Measurements from ENCODE around the gene PPFIBP2.
A peak's percentile ranks its signal among the peaks of the same experiment; 100 is the strongest.
"Not testable (repeated sequence)": the region's sequence is repeated elsewhere in the genome, so short reads cannot be mapped to it uniquely, and the experiment has no call there.

The PPFIBP2 gene

GRCh38 chr11:7500251-7500650, 13.5 kb upstream of the PPFIBP2 start:
- no peak for DNase-seq

DNA sequence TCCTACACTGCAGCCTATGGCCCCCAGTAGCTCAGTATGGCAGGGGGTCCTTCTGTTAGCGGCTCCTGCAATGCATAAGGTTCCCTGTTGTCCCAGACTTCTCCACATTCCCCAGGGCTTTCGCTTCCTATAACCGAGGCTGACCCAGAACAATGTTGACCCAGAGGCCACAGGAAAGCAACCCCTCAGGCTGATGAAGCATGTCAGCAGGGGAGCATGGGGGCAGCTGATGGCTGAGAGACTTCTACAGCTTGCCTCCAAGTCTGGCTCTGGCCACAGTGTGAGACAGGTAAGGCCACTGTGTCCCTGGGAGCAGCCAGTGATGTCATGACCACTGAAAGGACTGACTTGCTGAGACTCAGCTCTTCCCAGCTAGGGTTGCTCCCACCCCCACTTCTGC, 12.5 kb upstream of the PPFIBP2 start:
- no peak for DNase-seq

- DNase-seq = no peak
These were observed 11.9 kb upstream of the PPFIBP2 start for GRCh38 chr11:7501894-7502293.

DNA sequence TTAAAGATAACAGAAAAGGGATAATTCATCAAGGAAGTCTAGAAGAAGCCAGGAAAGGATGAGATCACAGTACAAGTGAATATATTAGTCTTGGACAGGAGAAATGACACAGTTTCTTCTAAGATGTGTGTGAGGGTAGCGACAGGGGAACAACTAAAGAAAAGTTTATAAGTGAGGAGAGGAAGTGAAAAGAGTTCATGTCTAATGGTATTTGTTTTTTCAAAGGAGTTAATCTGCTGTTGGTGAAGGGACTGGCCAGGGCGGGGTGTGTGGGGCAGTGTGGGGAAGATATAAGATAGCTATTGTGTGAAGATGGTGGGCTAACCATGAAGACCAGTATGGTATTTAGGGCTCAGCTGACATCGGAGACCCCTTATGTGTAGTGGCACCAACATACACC, 7.6 kb upstream of the PPFIBP2 start:
- no peak for DNase-seq

DNA sequence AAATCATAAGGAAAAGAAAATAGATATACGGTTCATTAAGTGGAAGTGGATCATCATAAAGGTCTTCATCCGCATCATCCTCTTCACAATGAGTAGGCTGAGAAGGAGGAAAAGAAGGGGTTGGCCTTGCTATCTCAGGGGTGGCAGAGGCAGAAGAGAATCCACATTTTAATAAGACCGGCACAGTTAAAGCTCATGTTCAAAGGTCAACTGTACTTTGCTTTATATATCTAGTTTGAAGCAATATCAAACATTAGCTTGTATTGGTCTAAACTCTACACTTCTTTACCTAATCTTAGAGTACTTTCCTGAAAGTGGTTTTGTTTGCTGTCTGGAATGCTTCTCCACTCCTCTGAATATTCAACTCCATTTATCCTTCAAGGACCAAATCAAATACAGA, 5.7 kb upstream of the PPFIBP2 start:
- DNase-seq = no peak

- no peak for DNase-seq
These were observed 3.8 kb upstream of the PPFIBP2 start for GRCh38 chr11:7509966-7510365.

DNA sequence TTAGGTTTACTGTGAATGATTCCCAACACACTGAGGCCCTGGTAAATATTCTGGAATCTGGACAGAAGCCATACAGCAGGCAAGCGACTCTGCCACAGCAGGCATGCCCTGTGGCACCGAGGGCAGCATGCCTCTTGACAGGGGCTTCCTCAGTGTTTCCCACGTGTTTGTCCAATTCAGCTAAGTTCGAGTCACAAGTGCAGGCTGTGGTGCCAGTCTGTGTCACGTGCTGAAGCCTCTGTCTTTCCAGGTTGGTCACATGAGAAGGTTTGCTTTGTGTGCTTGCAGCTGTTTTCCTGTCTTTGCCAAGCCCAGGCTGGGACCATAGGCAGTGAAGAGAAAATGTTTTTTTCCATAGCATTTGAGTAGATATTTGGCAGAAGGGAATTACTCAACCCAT, 2.4 kb upstream of the PPFIBP2 start:
- peak; percentile 81 for DNase-seq

DNA sequence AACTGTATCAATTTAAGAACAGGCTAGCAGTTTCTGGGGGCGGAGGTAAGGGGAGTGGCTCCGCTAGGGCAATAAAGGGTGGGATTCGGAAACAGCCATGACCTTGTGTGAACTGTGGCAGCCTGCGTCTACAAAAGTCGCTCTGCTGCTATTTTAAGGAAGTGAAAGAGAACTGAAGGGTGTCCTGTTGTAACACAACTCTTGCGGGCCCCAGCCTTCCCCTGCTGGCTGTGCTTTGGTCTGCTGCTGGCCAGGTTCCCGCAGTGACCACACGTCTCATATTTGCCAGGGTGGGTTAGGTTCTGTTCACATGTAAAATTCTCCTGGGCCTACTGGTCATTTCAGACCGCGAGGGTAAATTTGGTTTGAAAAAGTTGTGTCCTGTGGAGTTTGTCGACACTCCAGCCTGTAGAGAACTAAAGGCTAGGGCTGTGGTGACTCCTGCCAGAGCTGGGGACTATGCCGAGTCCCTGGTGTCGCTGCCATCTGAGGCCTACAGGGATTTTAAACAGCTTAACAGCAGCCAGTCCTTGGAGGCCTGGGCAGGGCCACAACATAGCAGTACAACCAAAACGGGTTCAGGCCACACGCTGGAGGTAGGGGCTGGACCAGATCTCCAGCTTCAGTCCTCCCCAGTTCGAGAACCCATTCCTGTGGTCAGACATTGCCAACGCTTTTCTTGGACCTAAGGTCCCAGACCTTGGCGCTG, 1.1 kb upstream of the PPFIBP2 start:
- DNase-seq = no peak

DNA sequence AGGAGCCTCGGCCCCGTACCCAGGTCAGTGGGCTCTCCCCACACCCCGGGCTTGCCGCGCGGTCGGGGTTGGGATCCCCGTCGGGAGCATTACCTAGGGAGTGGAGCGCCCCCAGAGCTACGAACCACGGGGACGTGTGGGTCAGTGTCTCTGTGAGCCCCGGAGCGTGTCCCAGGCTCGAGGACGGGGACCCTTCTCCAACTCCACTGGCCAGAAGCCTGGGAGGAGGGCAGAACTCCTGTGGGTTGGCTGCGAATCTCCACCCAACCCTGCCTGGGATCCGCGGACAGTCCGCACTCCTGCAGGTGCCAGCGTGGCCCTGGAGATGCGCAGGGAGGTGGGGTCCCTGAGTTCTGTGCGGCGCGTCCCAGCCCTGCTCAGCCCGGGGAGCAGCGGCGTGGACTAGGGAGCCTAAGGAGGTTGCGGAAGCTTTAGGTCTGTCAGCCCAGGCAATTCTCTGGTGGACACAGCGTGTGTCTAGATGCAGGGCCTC, 346 bp downstream of the PPFIBP2 start:
- no peak for DNase-seq

DNA sequence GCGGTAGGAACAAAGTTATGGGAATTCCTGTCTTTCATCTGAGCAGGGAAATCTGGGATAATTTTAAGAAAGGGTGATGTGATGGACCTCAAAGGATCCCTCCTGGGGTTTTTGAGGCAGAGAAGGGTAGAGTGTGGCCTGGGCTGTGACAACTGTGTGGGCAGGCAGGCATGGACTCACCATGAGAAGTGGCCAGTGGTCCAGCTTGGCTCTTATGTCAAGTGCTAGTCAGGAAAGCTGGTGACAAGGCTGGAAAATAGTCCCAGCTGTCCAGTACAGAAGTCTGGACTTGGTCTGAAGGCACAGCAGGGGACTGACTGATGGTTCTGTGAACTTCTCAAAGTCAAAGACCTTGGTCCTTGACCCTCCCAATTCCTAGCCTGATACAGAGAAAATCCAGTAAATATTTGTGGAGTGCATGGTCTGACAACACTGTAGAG, 1.7 kb downstream of the PPFIBP2 start:
- DNase-seq = no peak

DNA sequence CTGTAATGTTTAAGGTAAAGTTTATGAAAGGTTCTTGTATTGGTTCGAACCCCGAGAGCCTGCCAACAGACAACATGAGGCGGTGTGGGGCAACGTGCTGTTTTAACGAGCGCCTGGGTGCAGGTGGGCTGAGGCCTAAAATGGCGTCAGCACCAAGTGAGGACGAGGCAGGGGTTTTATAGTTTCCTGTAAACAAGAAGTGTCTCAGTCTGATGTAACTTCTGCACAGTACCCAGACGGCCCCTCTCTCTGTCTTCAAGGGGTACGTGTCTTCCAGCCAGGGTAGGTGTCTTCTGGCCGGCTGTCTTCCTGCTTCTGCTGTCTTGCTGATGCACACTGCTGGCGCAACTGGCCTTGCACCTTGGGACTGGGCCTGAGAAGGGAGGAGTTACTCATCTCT, 2.7 kb downstream of the PPFIBP2 start:
- no peak for DNase-seq

- not testable (repeated sequence) for DNase-seq
These were observed 3.9 kb downstream of the PPFIBP2 start for GRCh38 chr11:7517743-7518142.

- no peak for DNase-seq
These were observed 5.2 kb downstream of the PPFIBP2 start for GRCh38 chr11:7518811-7519562.

DNA sequence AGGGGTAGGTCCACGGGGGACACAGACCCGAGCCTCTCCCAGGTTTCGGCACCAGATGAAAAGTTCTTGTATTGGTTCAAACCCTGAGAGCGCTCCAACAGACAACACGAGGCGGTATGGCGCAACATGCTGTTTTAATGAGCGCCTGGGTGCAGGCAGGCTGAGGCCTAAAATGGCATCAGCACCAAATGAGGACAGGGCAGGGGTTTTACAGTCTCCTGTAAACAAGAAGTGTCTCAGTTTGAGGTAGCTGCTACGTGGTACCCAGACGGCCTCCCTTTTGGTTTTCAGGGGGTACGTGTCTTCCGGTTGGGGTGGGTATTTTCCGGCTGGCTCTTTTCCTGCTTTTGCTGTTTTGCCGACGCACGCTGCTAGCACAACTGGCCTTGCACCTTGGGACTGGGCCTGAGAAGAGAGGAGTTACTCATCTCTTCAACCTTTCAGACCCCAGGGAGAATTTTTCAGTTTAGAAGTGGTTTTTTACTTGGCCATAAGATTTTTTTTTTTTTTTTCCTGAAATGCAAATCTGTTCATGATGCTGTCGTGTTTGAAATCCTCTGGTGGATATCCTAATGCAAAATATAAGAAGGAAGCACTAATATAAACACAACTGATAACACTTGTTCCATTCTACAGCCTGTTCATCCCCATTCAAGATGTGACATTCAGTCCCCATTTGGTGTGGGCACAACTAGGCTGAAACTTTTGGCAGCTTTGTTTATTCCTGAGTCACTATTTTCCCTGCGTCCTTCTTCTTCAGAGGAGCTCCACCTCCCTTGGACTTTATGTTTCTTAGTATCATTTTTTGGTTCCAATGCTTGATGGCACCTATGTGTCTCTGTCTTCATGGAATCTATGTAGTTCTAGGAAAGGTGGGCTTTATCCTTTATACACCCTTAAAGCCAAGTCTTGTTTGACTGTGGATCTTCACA, 6.5 kb downstream of the PPFIBP2 start:
- DNase-seq = no peak

GRCh38 chr11:7520981-7521487, 7.2 kb downstream of the PPFIBP2 start:
- no peak for DNase-seq

DNA sequence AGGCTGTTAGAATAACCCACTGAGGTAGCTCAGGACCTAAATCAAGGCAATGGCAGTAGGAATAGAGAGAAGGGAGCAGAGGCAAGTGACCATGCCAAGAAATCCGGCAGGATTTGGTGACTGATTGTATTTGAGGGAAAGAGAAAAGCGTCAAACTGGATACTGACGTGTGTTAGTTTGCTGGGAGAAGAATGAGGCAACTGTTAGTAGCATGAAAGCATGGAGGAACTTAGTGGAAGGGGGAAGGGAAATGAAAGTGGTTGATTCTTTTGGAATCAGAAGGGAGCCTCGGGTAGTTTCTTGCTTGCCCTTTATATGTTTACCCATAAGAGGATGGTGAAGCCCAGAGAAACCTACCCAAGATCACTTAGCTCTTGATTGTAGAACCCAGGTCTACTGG, 8.3 kb downstream of the PPFIBP2 start:
- DNase-seq = no peak

DNA sequence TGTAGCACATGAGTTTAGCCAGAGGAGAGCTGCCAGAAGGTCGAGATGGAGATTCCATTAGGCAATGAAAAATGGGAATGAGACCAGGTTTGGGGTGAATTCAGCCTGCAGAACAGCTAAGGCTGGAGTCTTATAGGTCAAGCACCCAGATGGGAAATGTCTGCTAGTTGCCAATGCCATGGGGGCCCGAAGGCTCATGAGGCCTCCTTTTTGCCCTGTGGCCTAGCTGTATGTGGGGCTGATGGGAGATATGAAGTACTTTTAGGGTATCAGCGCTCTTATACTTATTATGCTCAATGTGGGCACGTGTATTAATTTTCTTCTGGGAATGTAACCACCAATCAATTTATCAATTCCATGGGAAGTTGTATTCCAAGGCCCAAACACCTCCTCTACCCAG, 8.7 kb downstream of the PPFIBP2 start:
- no peak for DNase-seq

- no peak for DNase-seq
These were observed 9.8 kb downstream of the PPFIBP2 start for GRCh38 chr11:7523416-7524210.

DNA sequence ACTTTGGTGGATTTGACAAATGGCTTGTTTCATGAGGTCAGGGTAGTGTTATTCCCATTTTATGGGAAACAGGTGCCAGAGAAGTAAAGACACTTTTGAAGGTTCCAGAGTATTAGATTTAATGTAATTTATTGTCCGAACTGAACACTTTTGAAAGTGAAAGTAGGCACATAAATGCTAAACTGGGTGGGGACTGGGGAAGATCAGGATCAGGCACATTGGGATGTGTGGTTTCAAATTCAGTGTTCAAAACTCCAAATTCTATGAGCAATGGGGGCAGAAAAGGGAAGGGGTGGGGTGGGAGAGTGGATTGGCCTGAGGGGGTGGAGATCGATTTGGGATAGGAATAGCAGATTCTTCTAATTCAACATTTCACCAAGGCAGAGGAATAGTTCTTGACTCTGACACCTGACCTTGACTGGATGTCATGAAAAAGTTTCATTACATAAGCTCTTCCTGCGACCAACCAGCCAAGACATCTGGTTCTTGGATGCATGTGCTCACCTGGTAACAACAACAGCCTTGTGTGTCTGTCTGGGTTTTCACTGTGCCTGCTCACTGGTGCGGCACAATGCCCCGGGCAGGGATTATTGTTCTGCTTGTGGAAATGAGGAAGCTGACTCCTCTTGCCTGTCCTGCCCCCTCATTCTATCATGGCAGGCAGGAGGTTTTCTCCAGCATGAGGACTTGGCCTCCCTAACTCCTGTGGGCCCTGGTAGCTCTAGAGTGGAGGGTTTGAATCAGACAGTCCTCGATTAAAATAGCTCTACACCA, 10.8 kb downstream of the PPFIBP2 start:
- no peak for DNase-seq

- DNase-seq = no peak
These were observed 11.6 kb downstream of the PPFIBP2 start for GRCh38 chr11:7525424-7525823.

GRCh38 chr11:7527029-7527428, 13.2 kb downstream of the PPFIBP2 start:
- DNase-seq = no peak

All from NCI-H774 (cell line).